Stimulated activated naive CD4-positive, alpha-beta T cell treated with Interleukin-2 at 50 U/mL for 16 hours (primary cell): ENCODE measurements around the gene TFDP1.

Source experiments
- DNase-seq: peaks from one replicate; lab custom pipeline; 2025; lab: John Stamatoyannopoulos, UW

Gene TFDP1

GRCh38 chr13:113584205-113584869 is at the start of gene TFDP1:
Gene TFDP1, plus strand, starts transcription at chr13:113584753. Its CDS starts 1,085 bp downstream, at chr13:113585838.
- peak; percentile 63 for DNase-seq

- DNase-seq = no peak
These were observed 49.2 kb upstream of the TFDP1 start for GRCh38 chr13:113535381-113535781.

GRCh38 chr13:113536461-113537110 is 48.0 kb upstream of the TFDP1 start:
- DNase-seq = no peak

GRCh38 chr13:113537205-113537604 is 47.3 kb upstream of the TFDP1 start:
- no peak for DNase-seq

- DNase-seq = no peak
These were observed 46.5 kb upstream of the TFDP1 start for GRCh38 chr13:113537909-113538688.

- DNase-seq = no peak
These were observed 45.9 kb upstream of the TFDP1 start for GRCh38 chr13:113538689-113539058.

GRCh38 chr13:113539176-113539575 is 45.4 kb upstream of the TFDP1 start:
- DNase-seq = no peak

- no peak for DNase-seq
These were observed 44.7 kb upstream of the TFDP1 start for GRCh38 chr13:113539822-113540221.

GRCh38 chr13:113540523-113540922 is 44.0 kb upstream of the TFDP1 start:
- no peak for DNase-seq

GRCh38 chr13:113542751-113543424 is 41.7 kb upstream of the TFDP1 start:
- no peak for DNase-seq

- DNase-seq = no peak
These were observed 40.3 kb upstream of the TFDP1 start for GRCh38 chr13:113544071-113544891.

GRCh38 chr13:113544896-113545295 is 39.7 kb upstream of the TFDP1 start:
- DNase-seq = no peak

- DNase-seq = no peak
These were observed 39.1 kb upstream of the TFDP1 start for GRCh38 chr13:113545455-113545930.

- no peak for DNase-seq
These were observed 38.5 kb upstream of the TFDP1 start for GRCh38 chr13:113545931-113546516.

- DNase-seq = no peak
These were observed 37.8 kb upstream of the TFDP1 start for GRCh38 chr13:113546571-113547237.

- no peak for DNase-seq
These were observed 37.1 kb upstream of the TFDP1 start for GRCh38 chr13:113547238-113547971.

GRCh38 chr13:113548171-113548641 is 36.3 kb upstream of the TFDP1 start:
- DNase-seq = no peak

- no peak for DNase-seq
These were observed 35.6 kb upstream of the TFDP1 start for GRCh38 chr13:113548778-113549621.

- DNase-seq = no peak
These were observed 34.1 kb upstream of the TFDP1 start for GRCh38 chr13:113550453-113550852.
